ENCODE results near the gene SV2B.

DNA sequence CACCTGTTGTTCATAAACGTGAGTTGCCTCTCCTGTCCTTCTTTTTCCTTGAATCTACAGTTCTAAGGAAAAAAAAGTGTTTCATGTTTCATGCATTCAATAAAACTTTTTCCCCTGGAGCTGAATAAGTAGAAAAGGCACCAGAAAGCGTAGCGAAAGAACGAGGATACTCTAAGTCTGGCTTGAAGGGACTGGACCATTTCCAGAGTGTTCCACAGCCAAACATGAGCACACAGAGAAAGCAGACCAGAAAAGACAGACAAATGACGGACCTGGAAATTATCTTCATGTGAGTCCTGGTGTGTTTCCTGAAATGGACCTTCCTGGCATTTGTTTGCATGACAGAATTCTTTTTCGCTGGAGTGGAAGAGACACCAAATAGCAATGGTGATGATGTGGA lies 204.7 kb downstream of the SV2B start:
- TF ChIP-seq, protein P1, sequence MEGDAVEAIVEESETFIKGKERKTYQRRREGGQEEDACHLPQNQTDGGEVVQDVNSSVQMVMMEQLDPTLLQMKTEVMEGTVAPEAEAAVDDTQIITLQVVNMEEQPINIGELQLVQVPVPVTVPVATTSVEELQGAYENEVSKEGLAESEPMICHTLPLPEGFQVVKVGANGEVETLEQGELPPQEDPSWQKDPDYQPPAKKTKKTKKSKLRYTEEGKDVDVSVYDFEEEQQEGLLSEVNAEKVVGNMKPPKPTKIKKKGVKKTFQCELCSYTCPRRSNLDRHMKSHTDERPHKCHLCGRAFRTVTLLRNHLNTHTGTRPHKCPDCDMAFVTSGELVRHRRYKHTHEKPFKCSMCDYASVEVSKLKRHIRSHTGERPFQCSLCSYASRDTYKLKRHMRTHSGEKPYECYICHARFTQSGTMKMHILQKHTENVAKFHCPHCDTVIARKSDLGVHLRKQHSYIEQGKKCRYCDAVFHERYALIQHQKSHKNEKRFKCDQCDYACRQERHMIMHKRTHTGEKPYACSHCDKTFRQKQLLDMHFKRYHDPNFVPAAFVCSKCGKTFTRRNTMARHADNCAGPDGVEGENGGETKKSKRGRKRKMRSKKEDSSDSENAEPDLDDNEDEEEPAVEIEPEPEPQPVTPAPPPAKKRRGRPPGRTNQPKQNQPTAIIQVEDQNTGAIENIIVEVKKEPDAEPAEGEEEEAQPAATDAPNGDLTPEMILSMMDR (conservative IDR thresholded peaks at IDR 0.05; ENCODE audit: low read depth, low read length): no peak
- no peak for TF ChIP-seq EZH2 (IDR thresholded peaks at IDR 0.05; ENCODE audit: low read length, unreplicated experiment)
